ENCODE results near the gene RGS6.

RGS6 gene

GRCh38 chr14:72513965-72514659 lies 581.9 kb downstream of the RGS6 start:
- no peak overlapping the region for H3K4me3 ChIP-seq (ENCODE audit: low read depth, low read length)
- TF ChIP-seq CTCF (IDR thresholded peaks at IDR 0.05; ENCODE audit: low read depth, low read length, missing control alignments), result peak; percentile 79
- no peak for DNase-seq (ENCODE audit: low read depth)

- no peak for TF ChIP-seq CTCF (IDR thresholded peaks at IDR 0.05; ENCODE audit: low read depth, low read length, missing control alignments)
- no peak overlapping the region for H3K4me3 ChIP-seq (ENCODE audit: low read depth, low read length)
- DNase-seq (ENCODE audit: low read depth), result no peak
These were observed 582.4 kb downstream of the RGS6 start for GRCh38 chr14:72514660-72515025.

GRCh38 chr14:72515779-72516770 lies 583.8 kb downstream of the RGS6 start:
- DNase-seq (ENCODE audit: low read depth), result no peak
- no peak overlapping the region for H3K4me3 ChIP-seq (ENCODE audit: low read depth, low read length)
- TF ChIP-seq CTCF (IDR thresholded peaks at IDR 0.05; ENCODE audit: low read depth, low read length, missing control alignments), result no peak

GRCh38 chr14:72516936-72517700 lies 584.9 kb downstream of the RGS6 start:
- TF ChIP-seq CTCF (IDR thresholded peaks at IDR 0.05; ENCODE audit: low read depth, low read length, missing control alignments), result peak; percentile 95
- no peak overlapping the region for H3K4me3 ChIP-seq (ENCODE audit: low read depth, low read length)
- DNase-seq (ENCODE audit: low read depth), result peak; percentile 71

GRCh38 chr14:72517736-72518135 lies 585.5 kb downstream of the RGS6 start:
- H3K4me3 ChIP-seq (ENCODE audit: low read depth, low read length), result no peak overlapping the region
- DNase-seq (ENCODE audit: low read depth), result no peak
- no peak for TF ChIP-seq CTCF (IDR thresholded peaks at IDR 0.05; ENCODE audit: low read depth, low read length, missing control alignments)

- DNase-seq (ENCODE audit: low read depth), result peak; percentile 89
- TF ChIP-seq CTCF (IDR thresholded peaks at IDR 0.05; ENCODE audit: low read depth, low read length, missing control alignments), result no peak
- no peak overlapping the region for H3K4me3 ChIP-seq (ENCODE audit: low read depth, low read length)
These were observed 586.7 kb downstream of the RGS6 start for GRCh38 chr14:72518809-72519377.

Measured in GM12864 (cell line).